ENCODE measurements around the gene DLL4. TPM values are rescaled to one million over a fixed set of nuclear protein-coding genes. Genes with fewer than 3 reads are reported as not detected.
"Not testable (repeated sequence)": the region's sequence is repeated elsewhere in the genome, so short reads cannot be mapped to it uniquely, and the experiment has no call there.

Gene DLL4
- total RNA-seq, 1 experiment from 2014 or later: not detected

DNA sequence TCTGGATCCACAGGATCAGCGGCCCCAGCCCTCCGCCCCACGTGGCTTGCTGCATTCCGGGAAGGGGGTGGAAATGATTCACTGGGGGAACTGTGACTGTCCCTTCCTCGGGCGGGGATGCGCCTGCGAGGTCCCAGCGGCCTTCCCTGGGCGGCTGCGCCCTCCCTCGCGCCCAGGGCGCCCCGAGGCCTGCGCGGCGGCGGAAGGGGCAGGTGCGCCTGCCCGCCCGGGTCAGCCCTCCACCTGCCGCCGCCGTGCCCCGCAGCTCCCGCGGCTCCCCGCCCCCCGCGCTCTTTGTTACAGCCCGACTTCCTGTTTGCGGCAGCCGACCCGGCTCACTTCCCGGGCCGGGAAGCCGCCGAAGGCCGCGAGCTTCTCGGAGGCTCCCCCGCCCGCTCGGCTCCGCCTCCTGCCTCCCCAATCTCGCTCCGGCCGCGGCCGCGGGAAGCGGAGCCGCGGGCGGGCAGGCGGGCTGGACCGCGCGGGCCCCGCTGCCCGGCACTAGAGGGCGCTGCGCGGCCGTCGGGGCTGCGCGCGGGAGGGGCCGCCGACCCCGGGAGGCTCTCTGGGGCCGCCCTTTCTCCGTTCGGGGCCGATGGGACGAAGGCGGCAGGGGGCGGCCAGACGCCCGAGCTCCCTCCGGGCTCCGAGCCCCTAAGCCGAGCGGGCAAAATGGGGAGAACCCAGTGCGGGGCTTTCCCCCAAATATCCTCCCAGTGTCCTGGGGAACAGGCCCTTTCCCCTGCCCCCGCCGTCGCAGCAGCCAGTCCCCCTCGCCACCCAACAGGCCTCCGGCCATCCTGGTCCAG is 12.6 kb downstream of the DLL4 start:
- peak; percentile 82 for DNase-seq (ENCODE audit: low read depth)

GRCh38 chr15:40942337-40942854 is 13.3 kb downstream of the DLL4 start:
- no peak for DNase-seq (ENCODE audit: low read depth)

- no peak for DNase-seq (ENCODE audit: low read depth)
These were observed 13.7 kb downstream of the DLL4 start for GRCh38 chr15:40942878-40943277.

GRCh38 chr15:40943764-40944365 is 14.7 kb downstream of the DLL4 start:
- DNase-seq (ENCODE audit: low read depth): no peak

- DNase-seq (ENCODE audit: low read depth): no peak
These were observed 15.6 kb downstream of the DLL4 start for GRCh38 chr15:40944510-40945296.

GRCh38 chr15:40948706-40949473 is 19.8 kb downstream of the DLL4 start:
- no peak for DNase-seq (ENCODE audit: low read depth)

GRCh38 chr15:40949756-40950207 is 20.6 kb downstream of the DLL4 start:
- DNase-seq (ENCODE audit: low read depth): no peak

DNA sequence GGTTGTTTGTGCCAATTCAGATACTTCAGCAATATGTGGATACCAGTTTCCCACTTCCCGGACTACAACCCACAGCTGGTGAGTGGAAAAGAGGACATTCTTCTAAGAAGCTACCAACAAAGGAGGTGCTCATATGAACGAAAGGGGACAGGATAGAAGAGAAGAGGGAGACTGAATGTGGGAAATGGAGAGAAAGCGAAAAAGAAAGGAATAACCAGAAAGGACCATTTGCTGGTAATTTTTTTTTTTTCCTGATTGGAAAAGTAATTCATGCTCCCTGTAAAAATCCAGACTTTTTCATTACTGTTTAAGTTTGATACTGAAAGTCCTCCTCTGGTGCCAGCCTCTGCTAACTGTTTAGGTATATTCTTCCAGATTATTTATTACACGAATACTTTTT is 22.6 kb downstream of the DLL4 start:
- no peak for DNase-seq (ENCODE audit: low read depth)

DNA sequence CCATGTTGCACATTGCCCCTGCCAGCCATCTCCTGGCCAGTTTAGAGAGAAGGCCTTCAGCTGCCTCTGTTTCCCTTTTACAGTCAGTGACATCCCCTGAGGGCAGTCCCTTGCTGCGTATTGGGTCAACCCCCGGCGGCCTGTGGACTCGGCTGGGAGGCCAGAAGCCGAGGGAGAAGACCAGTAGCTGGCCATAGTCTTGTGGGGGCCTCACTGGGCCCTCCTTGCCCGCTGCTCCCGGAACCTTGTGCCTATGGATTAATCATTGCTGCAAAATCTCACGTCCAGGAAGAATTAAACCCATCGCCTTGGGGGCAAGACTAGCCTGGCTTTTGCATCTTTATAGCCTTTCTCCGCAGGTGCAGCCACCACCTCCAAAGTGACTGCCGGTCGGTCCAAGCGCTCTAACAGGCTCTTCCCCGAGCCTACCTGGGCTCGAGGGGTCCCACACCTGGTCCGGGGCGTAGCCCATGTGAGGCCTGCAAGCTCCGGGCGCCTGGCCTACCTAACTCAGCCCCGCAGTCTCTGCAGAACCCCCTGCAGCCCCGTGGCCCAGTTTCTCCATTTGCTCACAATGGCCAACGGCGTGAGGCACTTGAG is 23.3 kb downstream of the DLL4 start:
- DNase-seq (ENCODE audit: low read depth): no peak

- DNase-seq (ENCODE audit: low read depth): peak; percentile 97
These were observed 24.0 kb downstream of the DLL4 start, which contains the start of gene CHAC1 for GRCh38 chr15:40952901-40953712. Gene CHAC1, plus strand, starts transcription at chr15:40953471. Its CDS starts 113 bp downstream, at chr15:40953584.

GRCh38 chr15:40953713-40954074 is 24.6 kb downstream of the DLL4 start:
- no peak for DNase-seq (ENCODE audit: low read depth)

GRCh38 chr15:40954158-40954848 is 25.2 kb downstream of the DLL4 start:
- not testable (repeated sequence) for DNase-seq (ENCODE audit: low read depth)

DNA sequence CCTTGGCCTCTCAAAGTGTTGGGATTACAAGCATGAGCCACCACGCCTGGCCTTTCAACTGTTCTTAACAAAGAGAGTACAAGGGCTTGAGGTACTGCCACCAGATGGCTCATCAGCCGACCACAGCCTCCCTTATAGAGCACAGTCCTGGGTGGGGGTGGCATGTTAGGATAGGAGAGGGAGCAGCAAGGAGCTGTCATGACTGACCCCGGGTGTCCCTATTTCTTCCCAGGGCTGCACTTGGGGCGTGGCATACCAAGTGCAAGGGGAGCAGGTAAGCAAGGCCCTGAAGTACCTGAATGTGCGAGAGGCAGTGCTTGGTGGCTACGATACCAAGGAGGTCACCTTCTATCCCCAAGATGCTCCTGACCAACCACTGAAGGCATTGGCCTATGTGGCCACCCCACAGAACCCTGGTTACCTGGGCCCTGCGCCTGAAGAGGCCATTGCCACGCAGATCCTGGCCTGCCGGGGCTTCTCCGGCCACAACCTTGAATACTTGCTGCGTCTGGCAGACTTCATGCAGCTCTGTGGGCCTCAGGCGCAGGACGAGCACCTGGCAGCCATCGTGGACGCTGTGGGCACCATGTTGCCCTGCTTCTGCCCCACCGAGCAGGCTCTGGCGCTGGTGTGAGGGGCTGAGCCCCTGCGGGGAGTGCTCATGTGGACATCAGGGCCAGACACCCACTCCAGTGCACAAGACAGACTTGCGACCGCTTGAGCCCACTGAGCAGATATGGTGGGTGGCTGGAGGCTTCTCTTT is 26.2 kb downstream of the DLL4 start:
- DNase-seq (ENCODE audit: low read depth): no peak

- DNase-seq (ENCODE audit: low read depth): no peak
These were observed 26.9 kb downstream of the DLL4 start for GRCh38 chr15:40955930-40956540.

DNA sequence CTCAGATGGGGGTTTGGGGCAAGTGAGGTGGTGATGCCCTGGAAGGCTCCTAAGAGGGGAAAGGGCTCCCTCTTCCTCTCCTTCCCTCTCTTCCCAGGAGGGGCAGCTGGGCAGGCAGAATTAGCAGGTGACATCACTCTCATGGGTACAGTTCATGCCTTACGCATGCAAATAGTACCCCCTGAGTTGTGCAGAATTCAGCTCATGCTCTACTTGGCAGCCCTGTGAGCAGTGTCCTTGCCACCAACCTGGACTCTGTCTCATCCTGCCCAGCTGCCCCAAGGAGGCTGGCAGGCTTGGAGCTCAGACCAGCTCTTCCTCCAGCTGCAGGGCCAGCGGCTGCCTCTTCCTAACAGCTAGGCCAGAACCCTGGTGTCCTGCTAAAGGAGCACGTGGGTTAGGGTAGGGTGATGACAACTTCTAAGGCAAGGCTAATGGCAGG is 27.4 kb downstream of the DLL4 start:
- no peak for DNase-seq (ENCODE audit: low read depth)

- no peak for DNase-seq (ENCODE audit: low read depth)
These were observed 28.0 kb downstream of the DLL4 start for GRCh38 chr15:40957041-40957555.

- no peak for DNase-seq (ENCODE audit: low read depth)
These were observed 28.5 kb downstream of the DLL4 start for GRCh38 chr15:40957581-40958051.

DNA sequence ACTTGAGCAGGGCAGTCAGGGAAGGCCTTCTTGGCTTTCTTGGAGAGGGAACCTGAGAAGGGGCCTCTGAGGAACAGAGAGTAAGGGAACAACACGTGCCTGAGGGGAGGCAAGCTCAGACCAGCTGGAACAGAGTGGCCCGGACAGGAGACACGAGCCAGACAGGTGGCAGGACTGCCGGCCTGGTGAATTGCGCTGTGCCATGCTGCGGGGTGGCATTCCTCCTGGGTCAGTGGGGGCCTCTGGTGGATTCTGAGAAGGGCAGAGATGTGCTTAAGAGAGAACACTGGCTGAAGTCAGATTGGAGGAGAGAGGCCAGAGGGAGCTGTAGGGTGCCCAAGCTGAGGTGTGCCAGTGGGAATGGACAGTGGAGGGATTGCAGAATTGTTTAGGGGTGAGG is 29.0 kb downstream of the DLL4 start:
- no peak for DNase-seq (ENCODE audit: low read depth)
